AG04449 (cell line): Measurements from ENCODE around the gene TERB1.

Experiments
- CTCF ChIA-PET: fragments of 350-600 bp; formaldehyde crosslinking; extraction: SDS; loops from one replicate; lab custom pipeline; 2021; ENCODE audit warnings: antibody characterized with exemption; lab: Yijun Ruan, JAX
- POLR2A ChIA-PET: fragments of 400-600, 350-600 bp; formaldehyde crosslinking; extraction: SDS; loops from one replicate; lab custom pipeline; 2020; ENCODE audit warnings: antibody characterized with exemption, inconsistent platforms; lab: Yijun Ruan, JAX
- DNase-seq: peaks from one replicate; pipeline ENCODE4 v3.0.0-alpha.2; 2010; ENCODE audit warnings: low read depth, low spot score
- H3K4me3 ChIP-seq: 2 replicates; pipeline ENCODE4 v1.5.1; 2011; ENCODE audit warnings: low read depth, mild to moderate bottlenecking, control low read depth, low read length
- CTCF ChIP-seq: IDR thresholded peaks from one replicate; pipeline ENCODE4 v1.5.1; 2011; ENCODE audit warnings: mild to moderate bottlenecking, moderate library complexity, low read length, control low read depth, inconsistent platforms; ENCODE audit not compliant: insufficient read depth; ENCODE audit errors: missing control alignments

The TERB1 gene

GRCh38 chr16:66714654-66715307 is 86.6 kb downstream of the TERB1 start:
- ChIA-PET POLR2A (no interaction called here), CTCF (interaction anchor here (1.2 to 4.3 kb wide), 4 partner anchors 13 to 80 kb away, joined by 3 to 50 read pairs (median 23); no protein-coding TSS in a partner anchor)
- DNase-seq, result no peak
- TF ChIP-seq CTCF, result no peak
- no peak overlapping the region for H3K4me3 ChIP-seq

GRCh38 chr16:66714062-66714461 is 87.3 kb downstream of the TERB1 start:
- ChIA-PET CTCF (interaction anchor here (1.2 to 2.0 kb wide), 5 partner anchors 14 to 307 kb away, joined by 3 to 10 read pairs (median 4); no protein-coding TSS in a partner anchor), POLR2A (no interaction called here)

GRCh38 chr16:66713076-66713475 is 88.3 kb downstream of the TERB1 start:
- ChIA-PET CTCF (interaction anchor here (0.7 to 2.0 kb wide), 8 partner anchors 9 to 306 kb away, joined by 3 to 10 read pairs (median 4); no protein-coding TSS in a partner anchor), POLR2A (interaction anchor here (0.7 kb wide), 2 partner anchors 27 to 77 kb away, joined by 3 read pairs; no protein-coding TSS in a partner anchor)
- no peak for TF ChIP-seq CTCF
- DNase-seq, result no peak
- H3K4me3 ChIP-seq, result no peak overlapping the region

More at GRCh38 chr16:66714062-66714461, 87.3 kb downstream of the TERB1 start:
- no peak for DNase-seq
- H3K4me3 ChIP-seq, result no peak overlapping the region
- no peak for TF ChIP-seq CTCF

- CTCF ChIA-PET, result interaction anchor here (0.7 to 3.6 kb wide), 8 partner anchors 9 to 306 kb away, joined by 3 to 17 read pairs (median 6); no protein-coding TSS in a partner anchor
- H3K4me3 ChIP-seq, result no peak overlapping the region
- TF ChIP-seq CTCF, result no peak
- POLR2A ChIA-PET, result no interaction called here
- no peak for DNase-seq
Measured at GRCh38 chr16:66712512-66712911, 88.9 kb downstream of the TERB1 start.

GRCh38 chr16:66711581-66711980 is 89.8 kb downstream of the TERB1 start:
- no peak for DNase-seq
- TF ChIP-seq CTCF, result no peak
- ChIA-PET CTCF (interaction anchor here (1.6 to 3.6 kb wide), 3 partner anchors 10 to 60 kb away, joined by 4 to 17 read pairs (median 8); no protein-coding TSS in a partner anchor), POLR2A (no interaction called here)
- no peak overlapping the region for H3K4me3 ChIP-seq

DNA sequence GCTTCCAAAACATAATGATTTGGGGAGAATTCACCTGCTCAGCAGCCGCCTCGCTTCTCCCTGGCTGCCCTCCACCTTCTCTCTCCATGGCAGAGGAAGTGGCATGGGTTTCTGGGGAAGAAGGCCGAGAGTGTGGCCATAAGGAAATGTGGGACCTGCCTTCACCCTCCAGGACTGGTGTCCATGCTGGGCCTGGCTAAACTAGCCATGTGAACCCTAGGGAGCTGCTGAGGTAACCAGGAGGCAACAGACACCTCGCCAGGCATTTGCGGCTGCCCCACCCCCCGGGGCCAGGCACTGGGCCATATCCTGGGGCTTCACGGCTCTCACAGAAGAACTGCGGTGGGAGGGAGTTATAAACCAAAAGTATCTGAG is 94.9 kb downstream of the TERB1 start:
- CTCF ChIA-PET, result interaction anchor here (1.4 to 1.9 kb wide), 2 partner anchors 10 to 22 kb away, joined by 5 to 9 read pairs; no protein-coding TSS in a partner anchor
- DNase-seq, result no peak
- H3K4me3 ChIP-seq, result no peak overlapping the region
- no peak for TF ChIP-seq CTCF
- POLR2A ChIA-PET, result no interaction called here
